ENCODE results near the gene KIRREL3.

KIRREL3 gene

GRCh38 chr11:126456783-126457542 lies 543.6 kb downstream of the KIRREL3 start:
- no peak for DNase-seq

GRCh38 chr11:126456089-126456488 lies 544.5 kb downstream of the KIRREL3 start:
- no peak for DNase-seq

- no peak for DNase-seq
Measured at GRCh38 chr11:126452241-126453101, 548.1 kb downstream of the KIRREL3 start.

DNA sequence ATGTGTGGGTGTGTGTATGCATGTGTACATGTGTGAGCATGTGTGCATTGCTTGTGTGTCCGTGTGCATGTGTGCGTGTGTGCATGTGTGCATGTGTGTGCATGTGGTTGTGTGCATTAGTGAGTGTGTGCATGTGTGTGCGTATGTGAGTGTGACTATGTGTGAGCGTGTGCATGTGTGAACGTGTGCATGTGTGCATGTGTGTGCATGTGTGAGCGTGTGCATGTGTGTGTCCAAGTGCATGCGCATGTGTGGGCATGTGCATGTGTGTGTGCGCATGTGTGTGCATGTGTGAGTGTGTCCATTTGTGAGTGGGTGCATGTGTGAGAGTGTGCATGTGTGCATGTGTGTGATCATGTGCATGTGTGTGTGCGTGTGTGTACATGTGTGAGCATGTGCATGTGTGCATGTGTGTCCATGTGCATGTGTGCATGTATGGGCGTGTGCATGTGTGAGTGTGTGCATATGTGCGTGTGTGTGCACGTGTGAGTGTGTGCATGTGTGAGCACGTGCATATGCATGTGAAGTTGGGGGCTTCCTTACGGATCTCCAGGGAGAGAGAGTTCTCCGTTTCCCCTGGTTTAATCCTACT lies 549.3 kb downstream of the KIRREL3 start:
- no peak for DNase-seq

DNA sequence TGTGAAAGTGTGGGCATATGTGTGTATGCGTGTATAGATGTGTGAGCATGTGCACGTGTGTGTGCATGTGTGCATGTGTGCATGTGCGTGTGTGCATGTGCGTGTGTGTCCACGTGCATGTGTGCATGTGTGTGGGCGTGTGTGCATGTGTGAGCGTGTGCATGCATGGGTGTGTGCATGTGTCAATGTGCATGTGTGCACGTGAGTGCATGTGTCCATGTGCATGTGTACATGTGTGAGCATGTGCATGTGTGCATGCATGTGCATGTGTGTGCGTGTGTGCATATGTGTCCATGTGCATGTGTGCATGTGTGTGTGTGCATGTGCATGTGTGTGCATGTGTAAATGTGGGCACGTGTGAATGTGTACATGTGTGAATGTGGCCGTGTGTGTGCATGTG lies 549.8 kb downstream of the KIRREL3 start:
- no peak for DNase-seq

- no peak for DNase-seq
Measured at GRCh38 chr11:126450198-126450597, 550.4 kb downstream of the KIRREL3 start.

DNA sequence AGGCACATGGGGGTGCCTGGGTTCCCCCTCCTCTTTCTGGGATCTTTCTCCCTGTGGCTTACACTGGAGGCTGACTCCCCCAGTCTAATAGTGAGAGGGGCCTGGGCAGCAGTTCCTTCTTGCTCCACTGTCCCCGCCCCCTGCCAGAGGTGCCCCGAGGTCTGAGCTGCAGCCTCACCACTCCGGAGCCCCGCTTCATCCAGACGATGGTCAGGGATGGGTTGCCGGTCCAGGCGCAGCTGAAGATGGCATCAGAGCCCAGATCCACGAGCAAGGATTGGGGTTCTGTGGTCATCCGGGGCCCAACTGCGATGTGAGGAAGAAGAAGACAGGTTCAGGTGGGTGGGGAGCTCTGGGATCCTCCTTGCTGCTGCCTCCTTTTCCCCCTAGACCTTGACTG lies 554.0 kb downstream of the KIRREL3 start:
- DNase-seq: no peak

- DNase-seq: no peak
Measured at GRCh38 chr11:126444072-126444471, 556.5 kb downstream of the KIRREL3 start.

DNA sequence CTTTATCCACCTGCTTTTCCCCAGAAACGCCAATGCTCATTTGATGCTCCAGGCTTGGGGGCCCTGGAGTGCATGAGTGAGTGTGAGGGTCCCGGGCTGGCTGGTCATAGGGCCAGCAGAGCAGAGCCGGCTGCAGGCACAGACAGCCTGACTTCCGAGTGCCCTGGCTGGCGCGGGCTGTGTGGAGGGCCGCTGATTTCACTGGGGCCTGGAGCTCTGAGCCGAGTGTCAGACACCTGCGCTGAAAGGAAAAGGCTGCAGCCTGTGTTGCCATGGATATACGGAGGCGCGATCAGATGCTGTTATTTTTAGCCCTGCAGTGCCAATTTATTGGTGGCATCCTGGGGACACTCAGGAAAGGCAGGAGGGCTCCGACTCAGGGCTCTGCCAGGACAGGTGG lies 557.5 kb downstream of the KIRREL3 start:
- no peak for DNase-seq

- peak; percentile 20 to 70 for DNase-seq
Measured at GRCh38 chr11:126440792-126441514, 559.6 kb downstream of the KIRREL3 start.

- DNase-seq: no peak
Measured at GRCh38 chr11:126440276-126440675, 560.3 kb downstream of the KIRREL3 start.

DNA sequence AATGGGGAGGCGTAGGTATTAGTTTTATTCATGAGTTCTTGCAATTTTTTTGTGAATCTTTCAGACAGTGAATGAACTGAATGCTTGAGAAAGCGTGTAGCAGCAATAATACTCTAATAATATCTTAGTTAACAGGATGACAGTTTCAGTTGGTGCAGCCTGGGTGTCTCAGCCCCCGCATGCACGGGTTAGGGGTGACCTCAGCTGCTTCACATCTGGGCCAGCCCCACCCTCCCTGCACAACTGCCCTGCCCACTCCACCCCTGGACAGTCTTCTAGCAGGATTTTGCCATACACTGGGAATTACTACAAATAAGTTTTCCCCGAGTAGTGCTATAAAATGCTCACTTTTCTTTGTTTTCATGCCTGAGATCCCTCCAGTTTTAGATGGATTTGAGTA lies 561.9 kb downstream of the KIRREL3 start:
- no peak for DNase-seq

DNA sequence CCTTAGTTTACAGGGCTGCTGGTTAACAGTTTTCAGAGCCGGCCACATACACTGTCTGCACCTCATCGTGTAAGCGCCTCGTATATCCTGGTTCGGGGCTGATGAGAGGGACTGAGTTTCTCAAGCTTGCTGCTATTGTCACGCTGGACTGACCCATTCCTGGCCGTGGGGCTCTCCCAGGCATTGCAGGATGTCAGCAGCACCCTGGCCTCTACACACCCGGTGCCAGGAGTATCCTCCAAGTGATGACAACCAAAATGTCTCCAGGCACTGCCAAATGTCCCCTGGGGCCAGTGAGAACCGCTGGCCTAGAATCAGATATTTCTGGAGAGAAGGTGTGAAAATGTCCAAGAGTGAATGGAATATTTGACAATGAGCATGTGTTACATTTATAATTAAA lies 562.3 kb downstream of the KIRREL3 start:
- DNase-seq: no peak

- no peak for DNase-seq
Measured at GRCh38 chr11:126437731-126438130, 562.8 kb downstream of the KIRREL3 start.

- DNase-seq: no peak
Measured at GRCh38 chr11:126436209-126436755, 564.3 kb downstream of the KIRREL3 start.

DNA sequence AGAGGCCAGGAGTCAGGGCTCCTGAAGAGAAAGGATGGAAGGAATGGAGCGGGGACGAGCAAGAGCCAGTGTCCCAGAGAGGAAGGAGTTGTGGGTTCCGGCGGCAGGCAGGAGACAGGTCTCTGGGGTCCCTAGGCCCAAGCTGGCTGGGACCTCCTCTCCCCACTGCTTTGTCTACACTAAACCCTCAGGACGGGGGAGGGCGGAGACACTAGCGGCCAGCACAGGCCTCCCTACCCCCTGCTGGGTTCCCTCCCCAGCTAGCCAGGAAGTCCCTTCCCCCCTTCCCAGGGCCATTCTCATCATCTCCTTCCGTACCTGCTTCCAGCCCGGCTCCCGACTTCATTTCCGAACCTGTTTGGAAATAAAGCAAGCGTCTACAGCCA lies 565.6 kb downstream of the KIRREL3 start:
- DNase-seq: no peak

DNA sequence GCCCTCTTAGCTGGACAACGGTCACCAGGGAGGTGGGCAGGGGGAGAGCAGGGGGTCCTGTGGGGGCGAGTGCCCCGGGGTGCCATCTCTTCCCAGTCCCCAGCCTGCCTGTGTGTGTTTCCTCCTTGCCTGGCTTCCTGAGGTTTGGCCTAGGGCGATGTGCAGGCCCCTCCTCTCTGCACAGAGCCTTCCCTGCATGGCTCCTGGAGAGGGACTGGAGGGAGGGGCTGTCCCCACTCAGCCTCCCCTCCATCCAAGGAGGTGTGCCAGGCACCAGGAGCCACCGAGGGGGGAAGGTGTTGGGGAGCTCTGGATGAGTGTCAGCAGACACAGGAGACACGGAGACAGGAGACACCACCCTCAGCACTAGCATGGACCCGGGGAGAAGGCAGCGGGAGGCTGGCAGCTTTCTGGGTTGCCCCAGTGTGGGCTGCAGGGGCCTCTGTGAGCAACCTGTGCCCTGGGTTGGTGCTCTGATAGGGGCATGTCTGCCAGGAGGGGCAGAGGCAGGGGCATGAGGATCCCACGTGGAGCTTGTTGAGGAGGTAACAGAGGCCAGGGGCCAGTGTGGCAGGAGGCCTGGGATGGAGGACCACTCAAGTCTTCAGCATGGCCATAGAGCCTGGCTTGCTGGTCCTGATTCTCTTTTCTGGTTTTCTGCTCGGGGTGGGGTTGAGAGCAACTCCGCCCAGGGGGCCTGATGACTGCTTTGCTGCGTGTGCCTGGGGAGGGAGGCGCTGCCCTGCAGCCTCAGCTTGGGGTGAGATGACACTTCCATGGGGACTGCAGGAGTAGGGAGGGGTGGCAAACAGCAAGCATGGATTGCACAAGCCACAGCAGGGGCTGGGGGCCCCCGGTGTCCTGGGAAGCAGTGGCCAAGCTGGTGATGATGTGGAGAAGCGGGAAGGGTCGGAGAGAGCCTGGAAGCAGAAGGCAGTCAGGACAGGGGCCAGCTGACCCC lies 566.3 kb downstream of the KIRREL3 start:
- DNase-seq: no peak

- DNase-seq: no peak
Measured at GRCh38 chr11:126433244-126433846, 567.2 kb downstream of the KIRREL3 start.

DNA sequence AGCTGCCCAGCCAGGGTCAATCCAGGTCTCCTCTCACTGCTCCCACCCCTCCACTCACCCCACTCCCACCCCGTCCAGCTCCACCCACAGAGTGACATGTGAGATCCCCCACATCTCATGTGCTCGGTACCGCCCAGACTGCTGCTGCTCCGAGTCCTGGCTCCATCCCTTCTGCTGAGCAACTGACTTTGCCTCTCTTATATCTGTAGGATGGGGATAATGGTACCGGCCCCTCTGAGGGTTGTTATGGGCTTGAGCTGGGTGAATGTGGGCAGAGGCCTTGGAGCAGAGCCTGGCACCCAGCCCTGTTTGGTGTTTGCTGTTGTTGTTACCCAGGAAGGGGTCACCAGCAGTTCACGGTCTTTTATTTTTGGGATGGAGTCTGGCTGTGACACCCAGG lies 568.0 kb downstream of the KIRREL3 start:
- DNase-seq: no peak

GRCh38 chr11:126432065-126432461 lies 568.5 kb downstream of the KIRREL3 start:
- no peak for DNase-seq

DNA sequence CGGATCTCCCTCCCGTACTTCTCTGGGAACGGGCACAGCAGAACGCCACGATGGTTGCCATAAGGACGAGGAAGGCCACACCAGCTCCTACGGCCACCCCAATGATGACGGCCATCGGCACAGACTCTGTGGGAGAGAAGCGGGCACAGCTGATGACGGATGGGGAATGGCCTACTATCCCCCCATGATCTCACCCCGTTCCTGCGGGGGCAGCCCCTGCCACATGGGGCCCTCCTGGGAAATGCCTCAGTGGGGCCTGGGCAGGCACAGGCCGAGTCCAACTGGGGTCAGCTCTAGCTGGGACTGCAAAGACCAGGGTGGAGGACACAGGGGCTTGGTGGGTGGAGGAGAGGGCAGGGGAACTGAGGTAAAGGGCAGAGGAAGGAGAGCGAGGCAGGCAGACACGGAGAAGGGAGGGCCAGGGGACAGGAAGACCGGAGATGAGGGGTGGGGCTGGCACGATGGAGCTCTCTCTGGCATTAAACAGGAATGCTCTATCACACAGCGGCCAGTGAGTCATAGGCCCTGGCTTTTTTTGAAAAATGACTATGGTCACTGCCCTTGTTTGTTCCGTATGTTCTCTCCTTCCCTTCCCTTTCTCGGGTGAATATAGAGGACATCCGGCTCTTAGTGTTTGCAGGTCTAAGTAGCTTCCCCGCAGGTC lies 569.0 kb downstream of the KIRREL3 start:
- no peak for DNase-seq

Data from NCI-H1930 (cell line).